ENCODE measurements around the gene CARHSP1.

The CARHSP1 gene

DNA sequence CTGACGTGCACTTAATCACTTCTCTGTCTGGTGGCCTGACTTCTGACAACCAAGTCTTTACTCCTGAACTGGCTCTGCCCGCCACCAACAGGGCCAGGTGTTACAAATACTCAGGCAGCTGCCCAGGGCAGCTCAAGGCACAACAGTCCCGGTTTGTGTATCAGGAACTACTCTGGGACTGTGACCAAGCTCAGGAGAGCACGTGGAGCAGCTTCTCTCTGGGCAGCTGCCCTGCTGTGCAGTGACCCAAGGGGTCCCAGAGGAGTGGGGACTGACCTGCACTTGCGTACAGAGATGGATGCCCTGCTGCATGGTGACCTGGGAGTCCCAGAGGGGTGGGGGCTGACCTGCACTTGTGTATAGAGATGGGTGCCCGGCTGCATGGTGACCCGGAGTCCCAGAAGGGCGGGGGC is 35.2 kb upstream of the CARHSP1 start:
- TF ChIP-seq, protein P1, sequence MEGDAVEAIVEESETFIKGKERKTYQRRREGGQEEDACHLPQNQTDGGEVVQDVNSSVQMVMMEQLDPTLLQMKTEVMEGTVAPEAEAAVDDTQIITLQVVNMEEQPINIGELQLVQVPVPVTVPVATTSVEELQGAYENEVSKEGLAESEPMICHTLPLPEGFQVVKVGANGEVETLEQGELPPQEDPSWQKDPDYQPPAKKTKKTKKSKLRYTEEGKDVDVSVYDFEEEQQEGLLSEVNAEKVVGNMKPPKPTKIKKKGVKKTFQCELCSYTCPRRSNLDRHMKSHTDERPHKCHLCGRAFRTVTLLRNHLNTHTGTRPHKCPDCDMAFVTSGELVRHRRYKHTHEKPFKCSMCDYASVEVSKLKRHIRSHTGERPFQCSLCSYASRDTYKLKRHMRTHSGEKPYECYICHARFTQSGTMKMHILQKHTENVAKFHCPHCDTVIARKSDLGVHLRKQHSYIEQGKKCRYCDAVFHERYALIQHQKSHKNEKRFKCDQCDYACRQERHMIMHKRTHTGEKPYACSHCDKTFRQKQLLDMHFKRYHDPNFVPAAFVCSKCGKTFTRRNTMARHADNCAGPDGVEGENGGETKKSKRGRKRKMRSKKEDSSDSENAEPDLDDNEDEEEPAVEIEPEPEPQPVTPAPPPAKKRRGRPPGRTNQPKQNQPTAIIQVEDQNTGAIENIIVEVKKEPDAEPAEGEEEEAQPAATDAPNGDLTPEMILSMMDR (IDR thresholded peaks at IDR 0.05; ENCODE audit: low read depth, low read length): no peak
- Histone ChIP-seq H3K4me3 (ENCODE audit: low read depth, low read length) (no peak overlapping the region), H3K27me3 (no peaks in the 10 kb centered on the region), H3K4me1 (no peaks in the 10 kb centered on the region), H3K36me3 (peaks cover 95% of the 10 kb centered on the region), H3K9me3 (no peaks in the 10 kb centered on the region)
- no peak for DNase-seq

DNA sequence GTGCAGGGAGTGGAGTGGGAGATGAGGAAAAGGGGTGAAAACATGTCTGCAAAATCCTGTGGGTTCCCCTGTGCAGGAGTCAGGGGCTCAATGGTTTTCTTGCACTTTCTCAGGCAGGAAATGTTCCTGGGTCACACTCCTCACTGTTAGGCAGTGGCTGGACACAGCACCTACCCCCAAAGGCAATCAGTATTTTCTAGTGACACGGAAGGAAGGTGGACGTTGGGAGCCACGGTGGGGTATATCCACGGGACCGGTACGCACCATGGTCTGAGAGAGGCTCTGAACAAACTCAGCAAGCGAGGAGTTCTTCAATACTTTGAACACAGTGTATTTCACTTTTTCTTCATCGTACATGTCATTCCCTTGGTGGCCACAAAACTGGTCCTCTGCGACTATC is 34.2 kb upstream of the CARHSP1 start:
- Histone ChIP-seq H3K4me1 (no peaks in the 10 kb centered on the region), H3K27me3 (no peaks in the 10 kb centered on the region), H3K9me3 (no peaks in the 10 kb centered on the region), H3K4me3 (ENCODE audit: low read depth, low read length) (no peak overlapping the region), H3K36me3 (peaks cover 95% of the 10 kb centered on the region)
- DNase-seq: no peak
- TF ChIP-seq, protein P1 (IDR thresholded peaks at IDR 0.05; ENCODE audit: low read depth, low read length): no peak

DNA sequence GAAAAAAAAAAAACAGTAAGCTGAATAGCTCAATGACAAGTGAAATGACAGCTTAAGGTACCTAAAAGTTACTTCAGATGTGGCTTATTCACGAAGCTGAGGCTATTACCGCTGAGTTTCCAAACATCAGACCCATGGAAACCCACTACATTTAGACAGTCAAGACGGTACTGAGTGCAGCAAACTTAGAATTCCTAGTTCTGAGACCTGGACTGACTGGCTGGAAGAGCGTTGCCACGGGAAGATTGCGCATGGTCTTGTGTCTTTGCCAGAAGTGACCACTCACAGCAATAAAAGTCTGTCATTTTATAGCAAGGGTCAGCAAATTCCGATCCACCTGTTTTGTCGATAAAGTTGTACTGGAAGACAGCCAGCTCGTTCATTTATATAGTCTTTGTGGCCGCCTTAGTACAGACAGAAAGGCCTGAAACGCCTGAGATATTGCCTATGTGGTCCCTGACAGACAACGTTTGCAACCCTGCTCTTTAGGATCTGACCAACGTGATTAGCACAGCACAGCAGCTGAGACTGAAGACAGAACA is 32.6 kb upstream of the CARHSP1 start:
- Histone ChIP-seq H3K4me1 (no peaks in the 10 kb centered on the region), H3K27me3 (no peaks in the 10 kb centered on the region), H3K36me3 (peaks cover 92% of the 10 kb centered on the region), H3K4me3 (ENCODE audit: low read depth, low read length) (no peak overlapping the region), H3K9me3 (no peaks in the 10 kb centered on the region)
- TF ChIP-seq, protein P1 (IDR thresholded peaks at IDR 0.05; ENCODE audit: low read depth, low read length): no peak
- DNase-seq: no peak

DNA sequence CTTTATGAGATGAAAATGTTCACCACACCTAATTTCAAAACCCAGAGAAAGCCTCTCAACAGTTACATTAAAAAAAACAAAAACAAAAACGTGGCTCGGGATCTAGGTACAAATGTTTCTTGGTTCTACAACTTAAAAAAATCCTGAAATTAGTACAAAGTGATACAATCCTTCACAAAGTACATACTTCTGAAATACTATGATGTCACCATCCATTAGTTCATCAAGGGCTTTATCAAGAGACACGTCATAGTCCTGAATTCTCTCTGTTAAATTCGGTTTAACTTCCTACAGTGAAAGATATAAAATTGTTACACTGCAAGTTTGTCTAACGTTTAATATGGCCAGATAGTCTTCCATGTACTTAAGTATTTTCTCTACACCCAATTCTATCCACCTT is 31.5 kb upstream of the CARHSP1 start:
- H3K9me3 ChIP-seq: no peaks in the 10 kb centered on the region
- peaks cover 88% of the 10 kb centered on the region for H3K36me3 ChIP-seq
- TF ChIP-seq, protein P1 (IDR thresholded peaks at IDR 0.05; ENCODE audit: low read depth, low read length): no peak
- no peaks in the 10 kb centered on the region for H3K4me1 ChIP-seq
- no peak for DNase-seq
- H3K4me3 ChIP-seq (ENCODE audit: low read depth, low read length): no peak overlapping the region
- H3K27me3 ChIP-seq: no peaks in the 10 kb centered on the region

DNA sequence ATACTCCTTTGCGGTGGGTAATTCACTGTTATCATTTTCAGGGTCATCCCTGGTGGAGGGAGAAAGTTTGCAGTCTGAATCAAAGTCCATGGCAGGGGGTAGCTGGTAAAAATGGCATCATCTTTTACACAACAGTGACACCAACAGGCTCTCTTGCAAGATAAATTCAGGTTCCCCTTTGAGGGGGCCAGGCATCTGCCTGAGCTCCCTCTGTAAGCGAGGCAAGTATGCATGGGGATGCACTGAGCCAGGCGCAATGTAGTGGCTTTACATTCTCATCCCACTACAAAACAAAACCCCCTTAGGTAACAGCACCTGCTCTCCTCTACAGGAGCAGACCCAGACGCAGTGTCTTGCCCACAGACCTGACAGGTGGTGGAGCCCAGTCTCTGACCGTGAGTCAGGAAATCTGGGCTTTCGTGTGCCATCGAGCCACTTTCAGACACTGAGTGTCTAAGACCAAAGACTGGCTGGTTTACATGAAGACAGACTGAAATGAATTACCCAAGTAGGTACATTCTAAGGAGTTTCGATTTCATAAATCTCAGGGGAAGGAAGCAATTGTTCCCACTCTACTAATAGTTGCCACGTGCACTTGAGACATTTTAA is 31.0 kb upstream of the CARHSP1 start:
- no peak for DNase-seq
- TF ChIP-seq, protein P1 (IDR thresholded peaks at IDR 0.05; ENCODE audit: low read depth, low read length): peak; percentile 24; the same call in 1 of the 2 replicates
- Histone ChIP-seq H3K4me3 (ENCODE audit: low read depth, low read length) (no peak overlapping the region), H3K27me3 (no peaks in the 10 kb centered on the region), H3K4me1 (no peaks in the 10 kb centered on the region), H3K9me3 (no peaks in the 10 kb centered on the region), H3K36me3 (peaks cover 88% of the 10 kb centered on the region)

DNA sequence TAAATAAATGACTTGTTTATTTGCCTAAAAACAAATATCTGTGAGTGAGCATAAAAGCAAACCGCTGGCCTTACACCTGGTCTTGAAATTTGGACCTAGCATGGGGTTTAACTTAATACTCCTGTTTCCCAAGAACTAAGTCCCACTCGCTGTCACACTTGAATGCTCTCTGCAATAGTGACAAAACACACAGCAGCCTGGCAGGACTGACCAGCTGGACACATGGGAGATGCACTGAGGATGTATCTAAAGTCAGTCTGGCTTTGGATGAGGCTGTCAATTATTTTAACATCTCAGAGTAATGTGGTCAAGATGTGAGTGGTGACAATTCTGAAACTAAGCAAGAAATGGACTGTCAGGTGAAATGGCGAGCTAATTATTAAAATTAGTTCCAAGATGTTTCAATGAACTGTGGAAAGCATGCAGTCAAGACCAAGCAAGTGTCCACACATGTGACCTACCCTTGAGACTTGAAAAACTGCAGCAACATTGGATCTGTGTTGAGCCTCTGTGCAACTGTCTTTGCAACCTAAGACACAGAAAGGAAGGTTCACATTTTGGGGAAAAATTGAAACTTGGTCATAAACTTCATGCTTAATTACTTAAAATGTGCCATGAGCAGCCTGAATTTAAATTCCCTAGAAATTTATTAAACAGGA is 30.0 kb upstream of the CARHSP1 start:
- Histone ChIP-seq H3K36me3 (peaks cover 90% of the 10 kb centered on the region), H3K9me3 (no peaks in the 10 kb centered on the region), H3K4me1 (peaks cover 5% of the 10 kb centered on the region), H3K4me3 (ENCODE audit: low read depth, low read length) (no peak overlapping the region), H3K27me3 (no peaks in the 10 kb centered on the region)
- no peak for DNase-seq
- TF ChIP-seq, protein P1 (IDR thresholded peaks at IDR 0.05; ENCODE audit: low read depth, low read length): no peak
